ENCODE measurements around the gene CCDC197. TPM values are rescaled to one million over a fixed set of nuclear protein-coding genes. Genes with fewer than 3 reads are reported as not detected.

The CCDC197 gene
- total RNA-seq, 1 donor from 2014 or later, result not detected

DNA sequence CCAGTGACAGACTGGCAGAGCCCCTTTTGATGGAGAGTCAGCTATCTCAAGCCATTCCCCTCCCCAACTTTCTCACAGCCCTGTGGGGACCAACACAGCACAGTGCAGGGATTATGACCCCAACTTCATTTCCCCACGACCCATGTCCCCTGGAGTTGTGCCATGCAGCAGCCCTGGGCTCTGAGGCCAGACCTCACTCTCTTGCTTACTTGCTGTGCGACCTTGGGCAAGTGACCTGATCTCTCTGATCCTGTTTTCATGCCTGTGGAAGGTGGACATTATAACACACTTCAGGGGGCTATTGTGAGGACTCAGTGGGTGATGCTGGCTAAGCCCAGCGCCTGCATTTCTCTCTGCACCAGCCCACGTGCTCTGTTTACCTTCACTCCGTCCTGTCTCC is 43.1 kb downstream of the CCDC197 start:
- TF ChIP-seq, protein P1, sequence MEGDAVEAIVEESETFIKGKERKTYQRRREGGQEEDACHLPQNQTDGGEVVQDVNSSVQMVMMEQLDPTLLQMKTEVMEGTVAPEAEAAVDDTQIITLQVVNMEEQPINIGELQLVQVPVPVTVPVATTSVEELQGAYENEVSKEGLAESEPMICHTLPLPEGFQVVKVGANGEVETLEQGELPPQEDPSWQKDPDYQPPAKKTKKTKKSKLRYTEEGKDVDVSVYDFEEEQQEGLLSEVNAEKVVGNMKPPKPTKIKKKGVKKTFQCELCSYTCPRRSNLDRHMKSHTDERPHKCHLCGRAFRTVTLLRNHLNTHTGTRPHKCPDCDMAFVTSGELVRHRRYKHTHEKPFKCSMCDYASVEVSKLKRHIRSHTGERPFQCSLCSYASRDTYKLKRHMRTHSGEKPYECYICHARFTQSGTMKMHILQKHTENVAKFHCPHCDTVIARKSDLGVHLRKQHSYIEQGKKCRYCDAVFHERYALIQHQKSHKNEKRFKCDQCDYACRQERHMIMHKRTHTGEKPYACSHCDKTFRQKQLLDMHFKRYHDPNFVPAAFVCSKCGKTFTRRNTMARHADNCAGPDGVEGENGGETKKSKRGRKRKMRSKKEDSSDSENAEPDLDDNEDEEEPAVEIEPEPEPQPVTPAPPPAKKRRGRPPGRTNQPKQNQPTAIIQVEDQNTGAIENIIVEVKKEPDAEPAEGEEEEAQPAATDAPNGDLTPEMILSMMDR (IDR thresholded peaks at IDR 0.05), result no peak
- TF ChIP-seq EZH2 (IDR thresholded peaks at IDR 0.05) (no peak), EZH2phosphoT487 (IDR thresholded peaks at IDR 0.05) (no peak)
- H3K9ac ChIP-seq, result no peak overlapping the region
- Mint-ChIP-seq H3K9me3 (no peaks in the 10 kb centered on the region), H3K27ac (no peak overlapping the region), H3K4me3 (no peak overlapping the region), H3K27me3 (ENCODE audit: insufficient read depth, low read depth) (peaks cover 7% of the 10 kb centered on the region), H3K36me3 (peaks cover 3% of the 10 kb centered on the region), H3K4me1 (peaks cover 28% of the 10 kb centered on the region)
- DNase-seq (ENCODE audit: low spot score), result no peak
- H3K4me1 ChIP-seq, result no peaks in the 10 kb centered on the region
- no peaks in the 10 kb centered on the region for H3K36me3 ChIP-seq
- H3F3A ChIP-seq (ENCODE audit: low read depth), result no peaks in the 10 kb centered on the region
- H3K4me3 ChIP-seq, result no peak overlapping the region
- no peaks in the 10 kb centered on the region for H3K27me3 ChIP-seq
- H4K20me1 ChIP-seq (ENCODE audit: low read depth), result peaks cover 17% of the 10 kb centered on the region
- no peak overlapping the region for H3K4me2 ChIP-seq
- no peak overlapping the region for H2AFZ ChIP-seq (replicated peaks)
- no peaks in the 10 kb centered on the region for H3K9me3 ChIP-seq (ENCODE audit: low read depth)
- H3K27ac ChIP-seq, result no peak overlapping the region
- no peaks in the 10 kb centered on the region for H3K79me2 ChIP-seq (ENCODE audit: low read depth)

DNA sequence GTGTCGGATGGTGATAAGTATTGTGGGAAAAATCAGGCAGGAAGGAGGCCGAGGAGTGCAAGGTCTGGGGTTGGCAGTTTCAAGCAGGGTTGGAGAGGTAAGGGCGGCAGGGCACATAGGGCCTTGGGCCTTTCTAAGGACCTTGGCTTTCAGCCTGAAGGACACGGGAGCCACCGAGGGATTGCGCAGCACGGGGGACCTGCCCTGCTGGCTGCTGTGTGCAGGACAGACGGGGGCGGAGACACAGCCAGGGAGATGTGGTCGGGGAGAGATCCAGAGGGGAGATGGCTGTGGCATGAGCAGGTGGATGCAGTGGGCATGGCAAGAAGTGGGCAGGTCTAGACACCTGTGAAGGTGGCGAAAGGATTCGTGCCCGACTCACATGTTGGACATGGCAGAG is 43.7 kb downstream of the CCDC197 start:
- DNase-seq (ENCODE audit: low spot score), result no peak
- Histone ChIP-seq H2AFZ (replicated peaks) (no peak overlapping the region), H3K27me3 (no peaks in the 10 kb centered on the region), H3K4me1 (no peaks in the 10 kb centered on the region), H4K20me1 (ENCODE audit: low read depth) (peaks cover 15% of the 10 kb centered on the region), H3F3A (ENCODE audit: low read depth) (no peaks in the 10 kb centered on the region), H3K36me3 (no peaks in the 10 kb centered on the region), H3K4me3 (no peak overlapping the region), H3K27ac (no peak overlapping the region), H3K4me2 (no peak overlapping the region), H3K9me3 (ENCODE audit: low read depth) (no peaks in the 10 kb centered on the region), H3K79me2 (ENCODE audit: low read depth) (no peaks in the 10 kb centered on the region), H3K9ac (no peak overlapping the region)
- Mint-ChIP-seq H3K27ac (peak overlapping the region; percentile 18), H3K36me3 (peaks cover 8% of the 10 kb centered on the region), H3K27me3 (ENCODE audit: insufficient read depth, low read depth) (peaks cover 7% of the 10 kb centered on the region), H3K4me3 (no peak overlapping the region), H3K9me3 (no peaks in the 10 kb centered on the region), H3K4me1 (peaks cover 28% of the 10 kb centered on the region)
- TF ChIP-seq, protein P1 (IDR thresholded peaks at IDR 0.05), result no peak
- TF ChIP-seq EZH2 (IDR thresholded peaks at IDR 0.05) (no peak), EZH2phosphoT487 (IDR thresholded peaks at IDR 0.05) (no peak)

DNA sequence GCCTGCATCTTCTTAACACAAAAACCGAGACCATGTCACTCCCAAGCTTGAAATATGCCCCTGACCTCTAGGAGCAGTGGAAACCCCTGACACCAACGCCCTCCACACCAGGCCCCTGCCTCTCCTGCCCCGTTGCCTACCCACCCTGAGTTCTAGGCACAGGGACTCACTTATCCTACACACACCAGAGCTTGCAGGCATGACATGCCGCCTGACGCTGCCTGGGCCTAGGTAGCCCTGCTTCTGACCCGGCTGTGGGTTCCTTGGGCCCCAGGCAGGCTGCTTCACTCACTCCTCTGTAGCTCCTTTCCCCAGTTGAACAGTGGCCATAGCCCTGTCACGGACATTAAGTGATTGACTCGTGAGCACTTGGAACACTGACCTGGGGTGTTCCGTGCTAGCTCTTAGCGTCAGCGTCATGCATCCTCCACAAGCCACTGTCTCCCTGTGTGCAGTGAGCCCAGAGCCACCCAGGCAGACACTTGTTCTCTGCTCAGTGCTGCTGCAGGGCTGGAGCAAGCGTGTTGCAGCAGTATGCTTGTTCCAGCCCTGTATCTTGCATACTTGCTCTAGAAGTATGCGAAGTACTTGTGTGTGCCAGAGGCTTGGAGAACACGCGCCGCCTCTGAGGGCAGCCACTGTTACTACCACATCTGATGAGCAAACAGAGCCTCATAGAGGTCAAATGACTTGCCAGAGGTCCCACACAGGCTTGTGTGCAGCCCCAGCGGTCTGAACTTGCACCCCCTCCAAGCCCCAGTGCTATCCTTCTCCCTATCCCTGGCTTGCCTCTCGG is 44.6 kb downstream of the CCDC197 start:
- H3K27me3 ChIP-seq, result no peaks in the 10 kb centered on the region
- Mint-ChIP-seq H3K36me3 (peaks cover 10% of the 10 kb centered on the region), H3K4me3 (no peak overlapping the region), H3K27ac (peak overlapping the region; percentile 37), H3K4me1 (peaks cover 25% of the 10 kb centered on the region), H3K9me3 (no peaks in the 10 kb centered on the region), H3K27me3 (ENCODE audit: insufficient read depth, low read depth) (peaks cover 7% of the 10 kb centered on the region)
- TF ChIP-seq, protein P1 (IDR thresholded peaks at IDR 0.05), result no peak
- TF ChIP-seq EZH2phosphoT487 (IDR thresholded peaks at IDR 0.05) (no peak), EZH2 (IDR thresholded peaks at IDR 0.05) (no peak)
- H4K20me1 ChIP-seq (ENCODE audit: low read depth), result peaks cover 7% of the 10 kb centered on the region
- no peak overlapping the region for H3K27ac ChIP-seq
- DNase-seq (ENCODE audit: low spot score), result no peak
- no peak overlapping the region for H3K4me2 ChIP-seq
- H3K79me2 ChIP-seq (ENCODE audit: low read depth), result no peaks in the 10 kb centered on the region
- no peak overlapping the region for H3K9ac ChIP-seq
- no peaks in the 10 kb centered on the region for H3K4me1 ChIP-seq
- H3F3A ChIP-seq (ENCODE audit: low read depth), result no peaks in the 10 kb centered on the region
- H2AFZ ChIP-seq (replicated peaks), result no peak overlapping the region
- no peak overlapping the region for H3K4me3 ChIP-seq
- H3K9me3 ChIP-seq (ENCODE audit: low read depth), result no peaks in the 10 kb centered on the region
- no peaks in the 10 kb centered on the region for H3K36me3 ChIP-seq

All from neural progenitor cell (in vitro differentiated cells).